Jurkat, Clone E6-1 (cell line): ENCODE results near the gene PNLIPRP2.

ENCODE experiments used
- DNase-seq: peaks from one replicate; pipeline ENCODE4 v3.0.0-alpha.2; 2011; ENCODE audit warnings: low read depth, low spot score
- H3K4me3 ChIP-seq: 2 replicates; pipeline ENCODE4 v1.5.1; 2011; ENCODE audit warnings: mild to moderate bottlenecking, low read length, control low read depth, moderate library complexity

Gene PNLIPRP2

GRCh38 chr10:116671274-116671926, 50.6 kb downstream of the PNLIPRP2 start:
- no peak overlapping the region for H3K4me3 ChIP-seq
- DNase-seq = no peak

GRCh38 chr10:116672891-116673290, 52.1 kb downstream of the PNLIPRP2 start:
- no peak for DNase-seq
- H3K4me3 ChIP-seq = no peak overlapping the region

- H3K4me3 ChIP-seq = no peak overlapping the region
- DNase-seq = no peak
Observed at GRCh38 chr10:116673866-116674265, 53.1 kb downstream of the PNLIPRP2 start.

GRCh38 chr10:116674901-116675423, 54.2 kb downstream of the PNLIPRP2 start:
- H3K4me3 ChIP-seq = no peak overlapping the region

GRCh38 chr10:116676118-116676517, 55.4 kb downstream of the PNLIPRP2 start:
- DNase-seq = no peak
- no peak overlapping the region for H3K4me3 ChIP-seq

More at GRCh38 chr10:116674901-116675423, 54.2 kb downstream of the PNLIPRP2 start:
- DNase-seq = no peak

- no peak for DNase-seq
- H3K4me3 ChIP-seq = no peak overlapping the region
Observed at GRCh38 chr10:116676633-116677032, 55.9 kb downstream of the PNLIPRP2 start.

GRCh38 chr10:116679351-116679750, 58.6 kb downstream of the PNLIPRP2 start:
- no peak overlapping the region for H3K4me3 ChIP-seq
- no peak for DNase-seq

- no peak for DNase-seq
- H3K4me3 ChIP-seq = no peak overlapping the region
Observed at GRCh38 chr10:116683166-116683565, 62.4 kb downstream of the PNLIPRP2 start.

- no peak for DNase-seq
- H3K4me3 ChIP-seq = no peak overlapping the region
Observed at GRCh38 chr10:116683821-116684220, 63.1 kb downstream of the PNLIPRP2 start.

GRCh38 chr10:116684781-116685180, 64.0 kb downstream of the PNLIPRP2 start:
- no peak for DNase-seq
- no peak overlapping the region for H3K4me3 ChIP-seq

GRCh38 chr10:116685807-116686206, 65.1 kb downstream of the PNLIPRP2 start:
- DNase-seq = no peak
- no peak overlapping the region for H3K4me3 ChIP-seq

GRCh38 chr10:116686632-116687031, 65.9 kb downstream of the PNLIPRP2 start:
- H3K4me3 ChIP-seq = no peak overlapping the region
- no peak for DNase-seq

- H3K4me3 ChIP-seq = no peak overlapping the region
- DNase-seq = no peak
Observed at GRCh38 chr10:116687633-116688032, 66.9 kb downstream of the PNLIPRP2 start.

GRCh38 chr10:116688241-116688711, 67.5 kb downstream of the PNLIPRP2 start:
- H3K4me3 ChIP-seq = no peak overlapping the region
- no peak for DNase-seq

GRCh38 chr10:116688741-116689495, 68.2 kb downstream of the PNLIPRP2 start:
- no peak overlapping the region for H3K4me3 ChIP-seq
- DNase-seq = no peak

- no peak for DNase-seq
- H3K4me3 ChIP-seq = no peak overlapping the region
Observed at GRCh38 chr10:116689744-116690143, 69.0 kb downstream of the PNLIPRP2 start.

GRCh38 chr10:116690356-116691322, 69.9 kb downstream of the PNLIPRP2 start:
- no peak overlapping the region for H3K4me3 ChIP-seq
- no peak for DNase-seq

- H3K4me3 ChIP-seq = no peak overlapping the region
- DNase-seq = no peak
Observed at GRCh38 chr10:116691635-116692034, 70.9 kb downstream of the PNLIPRP2 start.

GRCh38 chr10:116692225-116692624, 71.5 kb downstream of the PNLIPRP2 start:
- DNase-seq = no peak
- H3K4me3 ChIP-seq = no peak overlapping the region
